NT2/D1 (cell line): ENCODE results near the gene LIPT1.

ENCODE experiments used
- DNase-seq: peaks from one replicate; pipeline ENCODE4 v3.0.0-alpha.2; 2011; ENCODE audit warnings: low read depth, low spot score
- H3K27me3 ChIP-seq: 2 replicates; pipeline ENCODE4 v1.6.0; 2011; ENCODE audit warnings: mild to moderate bottlenecking; ENCODE audit not compliant: insufficient read length, insufficient read depth
- H3K36me3 ChIP-seq: 2 replicates; pipeline ENCODE4 v1.6.1; 2011; ENCODE audit warnings: mild to moderate bottlenecking, low read length, mixed read lengths; ENCODE audit not compliant: insufficient read depth, insufficient read length
- H3K4me1 ChIP-seq: 2 replicates; pipeline ENCODE4 v1.5.1; 2011; ENCODE audit not compliant: insufficient read depth, insufficient read length
- H3K4me3 ChIP-seq: 2 replicates; pipeline ENCODE4 v1.5.1; 2011; ENCODE audit warnings: low read depth; ENCODE audit not compliant: insufficient read length
- H3K9ac ChIP-seq: 2 replicates; pipeline ENCODE4 v1.6.0; 2011; ENCODE audit warnings: low read depth; ENCODE audit not compliant: insufficient read length
- H3K9me3 ChIP-seq: 2 replicates; pipeline ENCODE4 v1.5.1; 2011; ENCODE audit warnings: mild to moderate bottlenecking, low read length; ENCODE audit not compliant: insufficient read depth
- SUZ12 ChIP-seq: IDR thresholded peaks from 2 replicates; pipeline ENCODE4 v1.6.1; 2011; ENCODE audit not compliant: insufficient read length, insufficient read depth; ENCODE audit errors: extremely low read depth
- YY1 ChIP-seq: IDR thresholded peaks from 2 replicates; pipeline ENCODE4 v1.6.1; 2011; ENCODE audit not compliant: insufficient read length, insufficient read depth
- ZNF274 ChIP-seq: IDR thresholded peaks from 2 replicates; pipeline ENCODE4 v1.6.1; 2011; ENCODE audit warnings: mild to moderate bottlenecking, low read depth, low read length

Gene LIPT1

DNA sequence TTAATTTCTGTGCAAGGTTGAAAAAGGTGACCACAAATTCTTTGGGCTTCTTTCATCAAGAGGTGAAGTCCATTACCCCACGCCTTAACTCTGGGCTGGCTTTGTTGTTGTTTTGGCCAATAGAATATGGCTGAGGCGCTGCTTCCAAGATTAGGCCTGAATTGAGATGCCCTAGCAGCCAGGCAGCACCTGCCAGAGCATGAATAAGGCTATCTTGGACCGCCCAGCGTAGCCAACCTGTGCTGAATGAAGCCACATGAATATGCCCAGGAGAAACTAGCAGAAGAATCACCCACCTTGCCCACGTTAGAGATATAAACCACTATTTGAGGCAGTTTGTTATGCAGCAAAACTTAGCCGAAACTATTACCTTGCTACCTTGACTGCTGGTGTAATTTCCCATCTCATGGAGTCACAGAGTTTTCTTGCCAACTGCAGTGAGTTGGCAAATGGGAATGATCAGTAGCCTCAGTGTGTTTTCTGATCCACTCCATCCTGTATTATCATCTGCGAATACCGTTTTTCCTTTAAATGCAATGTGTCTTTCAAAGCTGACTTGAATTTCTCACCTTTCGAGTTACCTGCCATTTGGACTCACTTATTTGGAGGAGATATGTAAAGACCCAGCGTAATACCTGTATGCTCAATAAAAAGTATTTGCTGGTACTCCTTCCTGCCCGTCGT lies 704 bp upstream of the LIPT1 start:
- H3K4me1 ChIP-seq: no peaks in the 10 kb centered on the region
- DNase-seq: no peak
- H3K9me3 ChIP-seq: no peaks in the 10 kb centered on the region
- peaks cover 19% of the 10 kb centered on the region for H3K36me3 ChIP-seq
- peak overlapping the region; percentile 83 for H3K9ac ChIP-seq
- TF ChIP-seq YY1: no peak
- no peak for TF ChIP-seq ZNF274
- TF ChIP-seq SUZ12: no peak
- no peaks in the 10 kb centered on the region for H3K27me3 ChIP-seq
- H3K4me3 ChIP-seq: peak overlapping the region; percentile 86

DNA sequence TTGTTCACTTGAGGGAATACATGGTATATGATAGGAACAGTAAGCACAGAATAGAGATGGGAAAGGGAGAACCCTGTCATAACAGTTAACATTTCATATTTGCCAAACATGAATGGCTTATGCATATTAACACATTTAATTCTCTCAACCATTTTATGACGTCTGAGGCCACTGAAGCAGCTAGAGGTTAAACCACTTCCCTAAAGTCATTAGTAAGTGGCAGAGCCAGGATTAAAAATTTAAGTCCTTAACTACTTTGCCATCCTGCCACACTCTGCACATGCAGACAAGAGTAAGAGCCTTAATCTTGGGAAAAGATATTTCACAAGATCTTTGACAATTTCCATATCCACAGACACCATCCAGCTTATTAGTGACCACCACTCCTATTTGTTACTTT lies 2.1 kb downstream of the LIPT1 start:
- Histone ChIP-seq H3K4me1 (no peaks in the 10 kb centered on the region), H3K9ac (no peak overlapping the region), H3K27me3 (no peaks in the 10 kb centered on the region), H3K36me3 (peaks cover 31% of the 10 kb centered on the region), H3K9me3 (no peaks in the 10 kb centered on the region), H3K4me3 (no peak overlapping the region)
- TF ChIP-seq ZNF274: no peak
- TF ChIP-seq SUZ12: no peak
- no peak for DNase-seq

DNA sequence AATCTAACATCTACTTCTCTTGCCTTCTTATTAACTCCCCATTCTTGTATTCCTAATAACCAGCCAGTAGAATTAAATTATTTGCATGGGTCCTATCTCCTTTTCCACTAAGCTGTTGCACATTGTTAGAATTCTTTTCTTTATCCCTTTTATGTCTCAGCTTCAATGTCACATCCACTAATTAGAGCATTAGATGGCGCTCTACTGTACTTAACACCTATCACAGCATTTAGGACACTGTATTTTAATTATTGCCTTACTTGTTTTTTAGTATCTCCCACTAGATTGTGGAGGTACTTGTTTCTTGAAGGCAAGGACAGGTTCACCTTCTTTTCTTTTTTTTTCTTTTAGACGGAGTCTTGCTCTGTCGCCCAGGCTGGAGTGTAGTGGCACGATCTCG lies 3.8 kb downstream of the LIPT1 start:
- Histone ChIP-seq H3K9me3 (no peaks in the 10 kb centered on the region), H3K36me3 (peaks cover 38% of the 10 kb centered on the region), H3K9ac (no peak overlapping the region), H3K27me3 (no peaks in the 10 kb centered on the region), H3K4me1 (no peaks in the 10 kb centered on the region), H3K4me3 (no peak overlapping the region)
- no peak for DNase-seq
- TF ChIP-seq YY1: no peak
- TF ChIP-seq ZNF274: no peak
- TF ChIP-seq SUZ12: no peak

DNA sequence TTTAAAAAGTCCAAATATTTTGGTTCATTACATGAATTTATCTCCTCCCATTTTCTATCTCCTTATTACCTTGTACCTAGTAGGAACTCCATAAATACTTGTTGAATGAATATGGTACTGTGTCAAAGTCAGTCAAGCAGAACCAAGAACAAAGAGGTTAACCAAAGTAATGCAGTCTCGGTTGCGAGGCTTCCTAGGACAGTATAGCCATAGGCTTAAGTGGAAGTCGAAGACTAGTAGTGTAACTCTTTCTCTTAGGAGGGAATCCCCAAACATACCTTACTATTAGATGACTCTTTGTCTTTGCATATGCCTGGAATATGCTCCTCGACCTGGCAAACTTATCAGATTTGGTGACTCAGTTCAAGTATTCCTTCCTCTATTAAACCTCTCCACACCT lies 4.8 kb downstream of the LIPT1 start:
- no peaks in the 10 kb centered on the region for H3K27me3 ChIP-seq
- no peak overlapping the region for H3K4me3 ChIP-seq
- DNase-seq: no peak
- TF ChIP-seq SUZ12 (no peak), ZNF274 (no peak), YY1 (no peak)
- H3K9me3 ChIP-seq: no peaks in the 10 kb centered on the region
- H3K4me1 ChIP-seq: no peaks in the 10 kb centered on the region
- no peak overlapping the region for H3K9ac ChIP-seq
- peaks cover 38% of the 10 kb centered on the region for H3K36me3 ChIP-seq

DNA sequence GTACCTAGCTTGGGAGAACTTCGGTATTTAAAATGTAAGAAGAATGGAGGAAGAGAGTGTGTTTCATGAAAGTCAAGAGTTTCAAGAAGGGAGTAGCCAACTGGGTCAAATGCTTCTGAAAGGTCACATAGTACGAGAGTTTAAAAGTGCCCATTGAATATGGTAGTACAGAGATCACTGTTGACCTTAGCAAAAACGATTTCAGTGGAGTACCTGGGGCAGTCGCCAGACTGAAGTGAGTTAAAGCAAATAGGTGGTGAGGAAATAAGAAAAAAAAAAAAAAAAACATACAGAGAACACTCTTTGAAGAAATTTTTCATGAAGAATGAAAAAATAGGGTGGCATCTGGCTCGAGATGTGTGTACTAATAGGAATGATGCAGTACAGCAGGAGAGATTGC lies 11.5 kb downstream of the LIPT1 start:
- Histone ChIP-seq H3K4me1 (no peaks in the 10 kb centered on the region), H3K4me3 (no peak overlapping the region), H3K36me3 (peaks cover 66% of the 10 kb centered on the region), H3K9ac (no peak overlapping the region), H3K9me3 (no peaks in the 10 kb centered on the region), H3K27me3 (no peaks in the 10 kb centered on the region)
- no peak for TF ChIP-seq YY1
- TF ChIP-seq SUZ12: no peak
- TF ChIP-seq ZNF274: no peak
- DNase-seq: no peak

DNA sequence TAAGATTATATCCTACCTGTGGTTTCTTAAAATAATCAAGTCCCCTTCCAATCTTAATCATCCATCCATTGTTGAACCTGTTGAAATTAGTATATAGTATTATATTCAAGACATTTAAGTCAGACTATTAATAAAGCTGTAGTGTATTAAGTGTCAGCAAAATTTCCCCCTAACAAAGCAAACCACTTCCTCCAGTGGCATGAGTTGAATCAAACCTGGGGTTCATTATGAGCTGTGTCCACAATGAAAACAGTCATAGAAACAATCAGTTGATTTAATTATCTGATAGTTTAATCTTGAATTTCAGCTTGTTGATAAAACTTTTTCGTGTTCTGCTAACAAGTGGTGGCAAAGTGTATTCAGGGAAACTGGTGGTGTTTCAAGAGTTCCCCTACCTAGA lies 14.8 kb downstream of the LIPT1 start:
- Histone ChIP-seq H3K36me3 (peaks cover 85% of the 10 kb centered on the region), H3K27me3 (no peaks in the 10 kb centered on the region), H3K4me1 (no peaks in the 10 kb centered on the region), H3K9ac (no peak overlapping the region), H3K9me3 (no peaks in the 10 kb centered on the region), H3K4me3 (no peak overlapping the region)
- no peak for TF ChIP-seq YY1
- DNase-seq: no peak

DNA sequence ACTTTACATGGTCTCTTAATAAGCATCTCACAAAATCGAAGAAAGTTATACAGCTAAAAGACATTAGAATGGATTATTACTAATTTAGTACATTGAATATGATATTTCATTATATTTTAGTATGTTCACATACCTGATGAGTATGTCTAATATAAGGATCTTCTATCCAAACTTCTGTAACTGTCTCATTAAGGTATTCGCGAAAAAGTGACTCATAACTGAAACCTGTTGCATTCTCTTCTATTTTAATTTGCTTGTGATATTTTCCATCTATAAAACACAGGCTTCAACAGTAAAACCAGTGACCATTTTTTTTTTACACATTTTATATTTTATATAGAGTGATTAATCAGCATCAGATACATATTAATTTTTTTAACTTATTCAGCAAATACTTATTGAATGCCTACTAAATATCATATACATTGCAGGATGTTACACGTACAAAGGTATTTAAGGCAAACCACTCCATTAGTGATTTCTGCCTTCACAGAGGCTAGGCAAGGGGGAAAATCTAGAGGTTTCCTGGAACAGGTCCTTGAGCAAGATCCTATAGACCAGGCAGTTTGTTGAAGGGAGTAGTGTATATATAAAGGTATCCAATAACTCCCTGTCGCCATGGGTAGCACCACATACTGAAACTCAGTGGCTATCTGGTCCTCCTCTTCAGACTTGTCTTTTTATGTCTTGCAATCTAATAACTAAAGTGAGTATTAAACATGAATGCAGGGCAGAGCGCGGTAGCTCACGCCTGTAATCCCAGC lies 16.8 kb downstream of the LIPT1 start:
- DNase-seq: no peak
- Histone ChIP-seq H3K9me3 (no peaks in the 10 kb centered on the region), H3K4me3 (no peak overlapping the region), H3K4me1 (no peaks in the 10 kb centered on the region), H3K27me3 (no peaks in the 10 kb centered on the region), H3K9ac (no peak overlapping the region), H3K36me3 (peaks cover 69% of the 10 kb centered on the region)
- TF ChIP-seq SUZ12 (no peak), YY1 (no peak), ZNF274 (no peak)
